Measurements from ENCODE around the gene ZCCHC7.

Gene ZCCHC7

DNA sequence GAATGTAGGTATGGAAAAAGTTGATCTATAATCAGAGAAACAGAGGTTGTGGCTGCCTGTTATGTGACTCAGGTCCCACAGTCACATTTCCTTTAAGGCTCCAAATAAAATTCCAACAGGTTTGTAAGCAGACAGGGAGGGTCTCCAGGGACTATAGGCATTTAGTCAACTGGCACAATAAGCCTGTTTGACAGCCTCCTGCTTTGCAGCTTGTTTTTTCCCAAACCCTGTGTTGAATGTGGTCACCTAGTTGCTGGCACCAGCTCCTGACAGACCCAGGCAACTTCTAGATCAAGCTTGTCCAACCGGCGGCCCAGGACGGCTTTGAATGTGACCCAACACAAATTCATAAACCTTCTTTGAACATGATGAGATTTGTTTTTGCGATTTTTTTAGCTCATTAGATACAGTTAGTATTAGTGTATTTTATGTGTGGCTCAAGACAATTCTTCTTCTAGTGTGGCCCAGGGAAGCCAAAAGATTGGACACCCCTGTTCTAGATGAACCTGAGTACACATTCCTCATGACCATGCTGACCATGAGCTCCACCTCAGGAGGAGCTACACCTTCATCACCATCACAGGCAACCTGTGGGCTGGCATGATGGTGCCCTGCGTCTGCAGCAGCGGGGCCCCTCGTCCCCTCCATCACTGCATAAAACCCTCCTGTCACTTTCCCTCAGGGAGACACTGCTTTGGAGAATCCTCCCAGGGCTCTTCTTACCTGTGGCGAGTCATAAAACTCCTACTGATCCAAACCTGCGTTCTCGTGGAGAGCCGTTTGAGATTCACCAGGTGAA, 286.4 kb downstream of the ZCCHC7 start:
- DNase-seq (ENCODE audit: low read depth): no peak

GRCh38 chr9:37407468-37407867, 287.1 kb downstream of the ZCCHC7 start:
- DNase-seq (ENCODE audit: low read depth): no peak

Measured in stimulated activated CD8-positive, alpha-beta memory T cell treated with anti-CD3 and anti-CD28 coated beads, Interleukin-15, amount 100 ng/mL, for 1 hour (primary cell).